GM21381 (cell line): ENCODE measurements around the gene NBEA.

Experiments
- ATAC-seq: cut with Tn5 transposase; IDR thresholded peaks from one replicate; pipeline ENCODE4 v1.9.1; 2021; ENCODE audit warnings: mild to moderate bottlenecking, moderate library complexity; ENCODE audit not compliant: unreplicated experiment

Gene NBEA

GRCh38 chr13:35496761-35497386 lies 554.8 kb downstream of the NBEA start:
- no peak for ATAC-seq

DNA sequence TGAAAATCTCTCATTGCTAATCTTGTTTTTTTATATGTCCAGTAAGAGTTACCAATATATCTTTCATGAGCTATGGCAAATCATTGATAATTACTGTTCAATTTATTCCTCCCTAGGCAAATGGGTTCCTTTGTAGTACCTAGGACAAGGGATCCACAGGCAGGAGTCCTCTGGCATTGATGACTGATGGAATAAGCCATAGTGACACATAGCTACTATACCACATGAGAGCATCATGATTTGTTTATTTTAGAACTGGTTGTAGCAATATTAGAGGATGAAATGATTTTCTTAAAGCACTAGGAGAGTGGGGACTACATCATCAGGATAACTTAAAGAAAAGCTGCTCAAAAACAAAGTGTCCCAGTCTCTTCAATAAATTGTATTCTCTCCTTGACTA lies 556.2 kb downstream of the NBEA start:
- no peak for ATAC-seq

- ATAC-seq, result no peak
These were observed 557.2 kb downstream of the NBEA start for GRCh38 chr13:35499196-35499662.

DNA sequence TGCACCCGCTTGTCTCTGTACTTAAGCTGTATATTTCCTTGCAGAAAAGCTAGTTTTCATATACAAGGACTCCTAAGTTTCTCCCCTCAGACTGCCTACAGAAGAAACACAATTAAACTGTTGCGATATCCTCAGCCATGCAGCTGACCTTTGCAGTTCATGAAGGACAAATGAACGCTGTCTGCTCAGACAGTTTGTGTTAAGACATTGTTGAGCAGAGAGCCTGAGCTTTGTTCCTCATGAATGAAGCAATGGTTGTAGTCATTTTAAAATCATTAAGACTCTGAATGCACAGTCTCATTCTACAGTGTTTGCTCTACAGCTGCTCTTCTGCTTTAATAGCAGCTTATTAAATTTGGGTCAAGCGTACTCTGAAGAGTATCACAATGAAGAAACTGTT lies 557.6 kb downstream of the NBEA start:
- ATAC-seq, result no peak

DNA sequence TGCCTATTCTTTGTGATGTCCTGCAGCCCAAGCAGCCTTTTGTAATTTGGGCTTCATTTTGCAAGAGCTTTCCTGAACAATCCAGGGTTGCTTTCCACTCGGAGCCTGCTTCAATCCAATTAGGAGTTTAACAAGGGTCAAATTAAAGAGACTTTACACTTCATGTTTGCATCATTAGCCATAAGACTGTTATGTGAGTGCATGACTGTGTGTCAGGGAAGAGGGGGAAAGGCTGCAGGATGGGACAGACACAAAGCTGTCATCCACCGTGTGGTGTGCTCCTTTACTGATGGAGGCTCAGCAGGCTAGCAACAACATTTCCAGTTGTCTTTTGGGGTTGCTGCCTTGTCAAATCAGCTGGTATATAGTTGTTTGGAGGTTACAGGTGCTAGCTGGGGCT lies 558.1 kb downstream of the NBEA start:
- no peak for ATAC-seq

GRCh38 chr13:35501661-35502235 lies 559.7 kb downstream of the NBEA start:
- no peak for ATAC-seq

GRCh38 chr13:35502456-35502855 lies 560.4 kb downstream of the NBEA start:
- ATAC-seq, result no peak

- ATAC-seq, result no peak
These were observed 570.3 kb downstream of the NBEA start for GRCh38 chr13:35512271-35512920.

GRCh38 chr13:35514061-35514477 lies 572.0 kb downstream of the NBEA start:
- ATAC-seq, result no peak

DNA sequence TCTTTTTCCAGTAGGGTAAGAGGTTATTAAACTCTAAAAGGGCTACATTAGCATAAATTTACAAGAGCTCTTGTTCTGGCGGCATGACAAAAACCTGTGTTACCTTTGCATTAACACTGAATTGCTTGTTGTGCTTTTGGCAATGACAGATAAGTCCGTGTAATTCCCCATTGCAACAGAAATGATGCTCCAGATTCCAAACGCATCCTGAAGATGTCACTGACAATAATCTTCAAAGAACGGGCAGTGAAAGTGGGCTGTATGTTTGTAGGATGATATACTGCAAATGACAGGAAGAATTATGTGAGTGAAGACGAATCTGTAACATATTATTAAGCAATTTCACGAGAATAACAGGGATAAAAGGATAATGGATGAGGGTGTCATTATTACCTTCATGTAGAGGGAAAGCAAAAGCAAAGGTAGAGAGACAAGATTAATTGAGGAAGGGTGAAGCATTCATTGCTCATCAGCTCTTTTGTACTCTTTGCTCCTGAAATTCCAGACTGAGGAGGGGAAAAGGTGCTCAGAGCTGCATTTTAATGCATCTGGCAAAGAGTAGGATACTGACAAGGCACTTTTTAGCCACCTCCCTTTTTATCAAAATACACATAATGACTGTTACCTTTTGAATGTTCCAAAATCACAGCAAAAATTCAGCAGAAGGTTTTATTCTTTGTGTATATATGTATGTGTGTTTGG lies 572.9 kb downstream of the NBEA start:
- no peak for ATAC-seq

- ATAC-seq, result no peak
These were observed 576.4 kb downstream of the NBEA start for GRCh38 chr13:35518337-35518946.

DNA sequence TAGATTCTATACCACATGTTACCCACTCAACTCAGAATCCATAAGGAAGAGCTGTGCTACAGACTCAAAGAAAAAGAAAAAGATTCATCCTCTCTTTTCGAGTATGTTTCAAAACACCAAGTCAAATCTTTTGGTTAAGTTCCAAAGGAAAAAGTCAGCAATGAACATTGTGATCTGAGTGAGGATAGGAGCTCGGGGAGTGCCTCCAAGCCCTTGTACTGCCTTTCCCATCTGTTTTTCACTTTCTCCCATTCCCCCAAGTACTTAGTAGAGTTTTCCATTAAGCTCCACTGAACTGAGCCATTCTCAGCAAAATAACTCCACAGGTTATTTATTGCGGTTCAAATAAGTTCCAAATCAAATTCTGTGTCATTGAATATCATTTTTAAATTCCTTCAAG lies 582.1 kb downstream of the NBEA start:
- ATAC-seq, result no peak

DNA sequence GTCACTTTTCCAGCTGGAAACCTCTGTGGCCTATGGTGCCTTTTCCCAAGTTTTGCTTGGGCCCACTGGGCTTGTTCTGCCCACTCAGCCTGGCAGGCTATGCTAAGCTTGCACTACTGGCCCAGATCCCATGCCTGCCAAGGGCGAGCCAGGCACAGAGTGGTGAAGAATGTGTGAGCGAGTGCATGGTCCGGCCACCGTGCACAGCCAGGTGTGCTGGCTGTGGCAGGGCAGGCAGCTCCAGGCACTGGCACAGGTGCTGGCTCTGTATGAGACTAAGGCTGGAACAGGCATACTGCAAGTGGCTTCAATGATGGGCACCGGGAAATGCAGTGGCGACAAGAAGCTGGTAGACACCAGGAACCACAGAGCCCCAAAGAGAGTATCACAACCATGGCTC lies 584.5 kb downstream of the NBEA start:
- ATAC-seq, result no peak

GRCh38 chr13:35527451-35527850 lies 585.4 kb downstream of the NBEA start:
- ATAC-seq, result no peak

- no peak for ATAC-seq
These were observed 588.1 kb downstream of the NBEA start for GRCh38 chr13:35530147-35530546.

GRCh38 chr13:35530581-35530980 lies 588.5 kb downstream of the NBEA start:
- no peak for ATAC-seq

DNA sequence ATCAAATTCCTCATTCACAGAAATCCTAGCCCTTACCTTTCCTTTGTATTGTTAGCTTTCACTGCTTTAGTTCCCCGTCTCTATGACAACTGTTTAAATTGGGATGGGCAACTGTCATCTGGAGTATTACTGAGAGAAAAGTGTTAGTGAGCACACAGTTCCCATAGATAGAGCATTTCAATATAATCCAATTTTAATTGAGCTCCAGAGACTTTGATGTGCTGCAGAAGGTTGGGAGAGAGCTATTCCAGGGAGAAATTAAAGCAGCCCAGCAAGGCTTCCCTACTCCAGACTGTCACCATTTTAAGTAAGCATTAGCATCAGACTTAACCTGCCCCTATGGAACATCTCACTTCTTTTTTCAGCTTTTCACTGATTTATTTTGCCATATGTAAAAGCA lies 589.5 kb downstream of the NBEA start:
- no peak for ATAC-seq

DNA sequence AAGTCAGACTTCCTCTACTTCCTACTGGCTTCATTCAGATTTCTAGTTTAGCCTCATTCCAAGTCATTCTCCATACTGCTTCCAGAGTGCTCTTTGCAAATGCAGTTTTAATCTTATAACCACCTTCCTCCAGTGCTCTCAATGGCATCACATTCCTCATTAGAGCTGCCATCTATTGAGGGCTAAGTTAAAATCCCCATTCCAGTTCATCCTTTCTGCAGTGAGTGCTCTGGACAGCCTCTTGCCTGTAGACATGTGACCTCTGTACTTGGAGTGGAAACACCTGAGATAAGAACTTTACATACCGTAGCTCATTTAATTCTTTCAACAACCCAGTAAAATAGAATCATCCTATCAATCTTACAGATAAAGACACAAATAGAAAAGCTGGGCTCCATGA lies 592.3 kb downstream of the NBEA start:
- no peak for ATAC-seq

DNA sequence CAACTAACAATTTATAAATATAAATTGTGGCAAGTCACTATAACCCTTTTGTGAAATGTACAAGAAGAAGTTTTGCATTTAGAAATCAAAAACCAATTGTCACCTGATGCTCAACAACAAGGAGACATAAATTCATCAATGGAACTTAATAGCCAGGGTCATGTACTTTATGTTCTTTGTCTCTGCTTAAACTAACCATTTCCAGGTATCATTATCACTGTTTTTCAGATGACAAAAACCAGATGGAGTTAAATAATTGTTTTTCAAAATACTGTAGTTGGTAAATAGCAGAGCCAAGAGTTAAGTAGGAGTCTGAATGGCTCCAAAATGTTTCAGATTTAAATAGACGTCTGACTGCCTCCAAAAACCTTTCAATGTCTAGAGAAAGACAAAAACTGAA lies 606.7 kb downstream of the NBEA start:
- ATAC-seq, result no peak

GRCh38 chr13:35549481-35549880 lies 607.4 kb downstream of the NBEA start:
- ATAC-seq, result no peak

GRCh38 chr13:35552172-35552844 lies 610.2 kb downstream of the NBEA start:
- ATAC-seq, result no peak
